Measurements from ENCODE around the gene TLR5.

The TLR5 gene

GRCh38 chr1:223102797-223103533, 40.1 kb downstream of the TLR5 start:
- no peak overlapping the region for H3K27ac ChIP-seq (ENCODE audit: low read length)

DNA sequence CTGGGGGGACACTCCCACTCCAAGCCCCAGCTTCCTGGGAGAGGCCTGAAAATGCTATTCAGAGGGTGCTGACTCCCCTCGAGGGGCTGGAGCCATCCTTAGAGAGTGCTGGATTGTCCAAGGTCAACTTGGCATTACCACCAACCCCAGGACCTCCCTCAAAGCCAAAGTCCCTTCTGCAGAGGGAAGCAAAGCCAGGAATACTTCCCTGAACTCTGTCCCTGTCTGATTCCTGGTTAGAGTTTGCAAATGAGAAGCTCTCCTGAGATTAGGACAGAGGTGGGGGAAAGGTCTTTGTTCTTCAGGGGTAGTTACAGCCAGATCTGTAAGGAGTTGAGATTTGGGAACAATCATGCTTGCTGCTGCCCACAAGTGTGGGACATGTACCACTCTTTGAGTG, 45.3 kb downstream of the TLR5 start:
- Histone ChIP-seq H3K27me3 (ENCODE audit: control insufficient read depth, insufficient read depth, low read length) (no peaks in the 10 kb centered on the region), H3K9me3 (ENCODE audit: control insufficient read depth, low read depth, low read length) (peaks cover 4% of the 10 kb centered on the region), H3K9ac (ENCODE audit: low read length) (no peak overlapping the region), H3K4me3 (ENCODE audit: low read length) (no peak overlapping the region), H3K4me1 (ENCODE audit: control insufficient read depth, low read depth, low read length) (no peaks in the 10 kb centered on the region), H3K36me3 (ENCODE audit: control insufficient read depth, low read depth, low read length) (no peaks in the 10 kb centered on the region), H3K27ac (ENCODE audit: low read length) (no peak overlapping the region)

More at GRCh38 chr1:223102797-223103533, 40.1 kb downstream of the TLR5 start:
- Histone ChIP-seq H3K9ac (ENCODE audit: low read length) (no peak overlapping the region), H3K4me1 (ENCODE audit: control insufficient read depth, low read depth, low read length) (no peaks in the 10 kb centered on the region), H3K9me3 (ENCODE audit: control insufficient read depth, low read depth, low read length) (peaks cover 4% of the 10 kb centered on the region), H3K4me3 (ENCODE audit: low read length) (no peak overlapping the region), H3K36me3 (ENCODE audit: control insufficient read depth, low read depth, low read length) (no peaks in the 10 kb centered on the region), H3K27me3 (ENCODE audit: control insufficient read depth, insufficient read depth, low read length) (no peaks in the 10 kb centered on the region)

DNA sequence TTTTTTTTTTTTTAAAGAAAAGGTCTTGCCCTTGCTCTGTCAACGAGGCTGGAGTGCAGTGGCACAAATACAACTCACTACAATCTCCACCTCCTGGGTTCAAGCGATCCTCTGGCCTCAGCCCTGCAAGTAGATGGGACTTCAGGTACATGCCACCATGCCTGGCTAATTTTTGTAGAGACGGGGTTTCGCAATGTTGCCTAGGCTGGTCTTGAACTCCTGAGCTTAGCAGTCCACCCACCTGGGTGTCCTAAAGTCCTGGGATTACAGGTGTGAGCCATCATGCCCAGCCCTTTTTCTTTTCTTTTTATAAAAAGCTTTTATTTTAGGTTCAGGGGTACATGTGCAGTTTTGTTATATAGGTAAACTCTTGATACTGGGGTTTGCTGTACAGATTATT, 47.2 kb downstream of the TLR5 start:
- H3K4me1 ChIP-seq (ENCODE audit: control insufficient read depth, low read depth, low read length): no peaks in the 10 kb centered on the region
- no peak overlapping the region for H3K4me3 ChIP-seq (ENCODE audit: low read length)
- no peaks in the 10 kb centered on the region for H3K27me3 ChIP-seq (ENCODE audit: control insufficient read depth, insufficient read depth, low read length)
- no peaks in the 10 kb centered on the region for H3K36me3 ChIP-seq (ENCODE audit: control insufficient read depth, low read depth, low read length)
- peaks cover 4% of the 10 kb centered on the region for H3K9me3 ChIP-seq (ENCODE audit: control insufficient read depth, low read depth, low read length)
- H3K9ac ChIP-seq (ENCODE audit: low read length): no peak overlapping the region
- H3K27ac ChIP-seq (ENCODE audit: low read length): no peak overlapping the region

DNA sequence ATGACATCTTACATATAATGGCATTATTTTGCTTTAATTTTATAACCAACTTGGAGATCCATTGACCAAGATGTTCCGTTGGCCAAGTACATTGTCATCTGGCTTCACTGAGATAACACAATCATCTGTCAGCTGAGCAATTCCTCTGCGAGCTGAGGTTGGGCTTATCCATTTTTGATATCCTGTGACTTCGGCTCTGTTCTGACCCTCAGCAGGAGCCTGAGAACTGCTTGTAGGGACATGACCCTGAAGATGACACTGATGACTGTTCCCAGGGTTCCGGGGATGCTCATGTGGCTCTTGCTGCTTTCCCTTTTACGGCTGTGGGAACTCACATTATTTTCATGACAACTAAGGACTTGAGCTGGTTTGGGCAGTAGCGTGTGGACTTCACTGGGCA, 51.2 kb downstream of the TLR5 start:
- no peak overlapping the region for H3K27ac ChIP-seq (ENCODE audit: low read length)
- no peak overlapping the region for H3K4me3 ChIP-seq (ENCODE audit: low read length)
- no peak overlapping the region for H3K9ac ChIP-seq (ENCODE audit: low read length)
- no peaks in the 10 kb centered on the region for H3K36me3 ChIP-seq (ENCODE audit: control insufficient read depth, low read depth, low read length)
- no peaks in the 10 kb centered on the region for H3K4me1 ChIP-seq (ENCODE audit: control insufficient read depth, low read depth, low read length)
- H3K9me3 ChIP-seq (ENCODE audit: control insufficient read depth, low read depth, low read length): no peaks in the 10 kb centered on the region
- no peaks in the 10 kb centered on the region for H3K27me3 ChIP-seq (ENCODE audit: control insufficient read depth, insufficient read depth, low read length)

- no peaks in the 10 kb centered on the region for H3K4me1 ChIP-seq (ENCODE audit: control insufficient read depth, low read depth, low read length)
- H3K36me3 ChIP-seq (ENCODE audit: control insufficient read depth, low read depth, low read length): no peaks in the 10 kb centered on the region
- no peak overlapping the region for H3K27ac ChIP-seq (ENCODE audit: low read length)
- H3K4me3 ChIP-seq (ENCODE audit: low read length): no peak overlapping the region
- no peaks in the 10 kb centered on the region for H3K27me3 ChIP-seq (ENCODE audit: control insufficient read depth, insufficient read depth, low read length)
- H3K9ac ChIP-seq (ENCODE audit: low read length): no peak overlapping the region
- H3K9me3 ChIP-seq (ENCODE audit: control insufficient read depth, low read depth, low read length): no peaks in the 10 kb centered on the region
Measured at GRCh38 chr1:223089250-223089649, 53.8 kb downstream of the TLR5 start.

DNA sequence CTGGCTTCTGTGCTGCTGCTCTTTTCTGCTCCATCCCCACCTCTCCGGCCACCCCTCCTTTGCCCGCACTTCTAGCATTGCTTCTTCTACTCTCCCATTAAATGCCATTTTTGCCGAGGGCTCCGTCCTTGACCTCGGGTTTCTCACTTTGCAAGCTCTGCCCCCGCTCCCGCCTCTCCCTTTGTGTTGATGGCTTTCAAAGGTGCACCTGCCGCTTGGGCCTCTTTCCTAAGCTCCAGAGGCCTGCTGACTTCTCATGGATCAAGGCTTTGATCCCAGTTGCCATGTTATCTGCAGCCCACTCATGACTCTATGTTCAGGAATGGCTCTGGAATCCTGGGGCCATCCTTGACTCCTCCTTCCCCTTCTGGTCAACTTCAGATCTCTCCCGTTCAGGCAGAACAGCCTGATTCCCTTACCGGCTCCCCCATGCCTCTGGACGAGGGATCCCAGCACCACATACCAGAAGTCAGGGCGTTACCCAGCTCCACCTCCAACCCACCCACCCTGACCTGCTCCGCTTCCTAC, 54.3 kb downstream of the TLR5 start:
- no peak overlapping the region for H3K27ac ChIP-seq (ENCODE audit: low read length)
- H3K27me3 ChIP-seq (ENCODE audit: control insufficient read depth, insufficient read depth, low read length): no peaks in the 10 kb centered on the region
- no peaks in the 10 kb centered on the region for H3K36me3 ChIP-seq (ENCODE audit: control insufficient read depth, low read depth, low read length)
- H3K9ac ChIP-seq (ENCODE audit: low read length): no peak overlapping the region
- no peaks in the 10 kb centered on the region for H3K9me3 ChIP-seq (ENCODE audit: control insufficient read depth, low read depth, low read length)
- no peak overlapping the region for H3K4me3 ChIP-seq (ENCODE audit: low read length)
- H3K4me1 ChIP-seq (ENCODE audit: control insufficient read depth, low read depth, low read length): no peaks in the 10 kb centered on the region

DNA sequence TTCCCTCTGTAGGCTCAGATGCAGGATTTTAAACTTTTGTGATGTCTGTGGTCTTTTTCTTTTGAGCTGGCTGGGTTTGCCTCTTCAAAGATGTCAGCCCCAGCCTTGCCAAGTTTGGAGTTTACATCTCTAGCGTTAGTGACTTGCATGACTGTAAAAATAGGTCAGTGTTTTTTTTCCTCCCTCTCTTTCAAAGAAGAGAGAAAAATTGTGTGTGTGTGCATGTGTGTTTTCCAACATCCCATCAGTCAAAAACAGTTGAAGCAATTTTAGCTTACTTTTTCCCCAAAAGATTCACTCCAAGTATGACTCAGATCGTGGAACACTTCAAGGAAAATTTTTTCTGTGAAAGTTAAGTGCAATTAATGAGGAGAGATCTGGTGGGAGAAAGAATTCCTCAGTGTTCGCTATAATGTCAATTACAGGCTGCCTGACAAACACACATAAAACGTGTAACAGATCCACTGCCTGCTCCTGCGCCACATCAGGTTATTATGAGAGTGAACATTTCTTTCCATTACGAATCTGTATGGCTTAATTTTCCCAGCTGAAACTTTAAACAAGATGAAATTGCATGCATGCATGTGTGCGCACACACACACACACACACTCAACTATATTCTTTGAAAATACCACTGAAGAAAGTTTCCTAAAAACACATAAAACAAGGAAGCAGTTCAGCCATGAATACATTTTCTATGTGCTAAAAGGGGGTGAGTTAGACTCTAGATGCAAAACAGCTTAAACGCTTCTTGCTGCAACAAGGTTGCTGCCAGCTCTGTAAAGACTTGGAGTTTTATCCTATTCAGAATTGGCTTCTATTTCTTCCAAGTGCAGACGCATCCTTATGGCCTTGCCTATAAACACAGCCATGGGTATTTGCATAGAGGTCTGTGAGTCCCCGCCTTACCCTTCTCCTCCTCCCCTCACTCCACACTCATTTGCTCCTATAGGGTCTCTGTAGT, 55.5 kb downstream of the TLR5 start:
- no peak overlapping the region for H3K4me3 ChIP-seq (ENCODE audit: low read length)
- no peak overlapping the region for H3K27ac ChIP-seq (ENCODE audit: low read length)
- no peaks in the 10 kb centered on the region for H3K36me3 ChIP-seq (ENCODE audit: control insufficient read depth, low read depth, low read length)
- H3K9me3 ChIP-seq (ENCODE audit: control insufficient read depth, low read depth, low read length): no peaks in the 10 kb centered on the region
- H3K9ac ChIP-seq (ENCODE audit: low read length): no peak overlapping the region
- no peaks in the 10 kb centered on the region for H3K27me3 ChIP-seq (ENCODE audit: control insufficient read depth, insufficient read depth, low read length)
- no peaks in the 10 kb centered on the region for H3K4me1 ChIP-seq (ENCODE audit: control insufficient read depth, low read depth, low read length)

DNA sequence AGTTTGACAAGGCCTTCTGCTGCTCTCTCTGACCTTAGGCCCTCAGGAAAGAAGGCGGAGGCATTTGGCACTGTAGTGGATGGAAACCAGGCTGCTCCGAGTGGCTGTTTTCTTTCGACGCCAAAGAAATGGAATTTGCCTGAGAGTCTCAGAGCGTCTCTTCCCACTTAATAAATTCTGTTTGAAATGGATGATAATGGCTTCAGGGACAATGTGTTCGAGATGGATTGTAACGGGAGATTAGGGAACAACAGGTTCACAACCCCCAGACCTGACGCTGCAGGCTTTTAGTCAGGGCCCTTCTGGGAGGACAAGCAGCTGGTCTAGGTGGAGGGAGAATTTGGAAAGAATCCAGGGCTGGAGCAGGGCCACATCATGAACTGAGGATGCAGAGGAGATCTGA, 58.6 kb downstream of the TLR5 start:
- H3K27me3 ChIP-seq (ENCODE audit: control insufficient read depth, insufficient read depth, low read length): no peaks in the 10 kb centered on the region
- H3K9ac ChIP-seq (ENCODE audit: low read length): no peak overlapping the region
- H3K36me3 ChIP-seq (ENCODE audit: control insufficient read depth, low read depth, low read length): no peaks in the 10 kb centered on the region
- no peaks in the 10 kb centered on the region for H3K4me1 ChIP-seq (ENCODE audit: control insufficient read depth, low read depth, low read length)
- H3K4me3 ChIP-seq (ENCODE audit: low read length): no peak overlapping the region
- H3K27ac ChIP-seq (ENCODE audit: low read length): no peak overlapping the region
- H3K9me3 ChIP-seq (ENCODE audit: control insufficient read depth, low read depth, low read length): no peaks in the 10 kb centered on the region

- Histone ChIP-seq H3K27ac (ENCODE audit: low read length) (no peak overlapping the region), H3K27me3 (ENCODE audit: control insufficient read depth, insufficient read depth, low read length) (no peaks in the 10 kb centered on the region), H3K9me3 (ENCODE audit: control insufficient read depth, low read depth, low read length) (no peaks in the 10 kb centered on the region), H3K4me3 (ENCODE audit: low read length) (no peak overlapping the region), H3K4me1 (ENCODE audit: control insufficient read depth, low read depth, low read length) (no peaks in the 10 kb centered on the region), H3K36me3 (ENCODE audit: control insufficient read depth, low read depth, low read length) (no peaks in the 10 kb centered on the region), H3K9ac (ENCODE audit: low read length) (no peak overlapping the region)
Measured at GRCh38 chr1:223083831-223084230, 59.2 kb downstream of the TLR5 start.

GRCh38 chr1:223082914-223083313, 60.1 kb downstream of the TLR5 start:
- Histone ChIP-seq H3K36me3 (ENCODE audit: control insufficient read depth, low read depth, low read length) (no peaks in the 10 kb centered on the region), H3K9me3 (ENCODE audit: control insufficient read depth, low read depth, low read length) (no peaks in the 10 kb centered on the region), H3K4me1 (ENCODE audit: control insufficient read depth, low read depth, low read length) (no peaks in the 10 kb centered on the region), H3K27ac (ENCODE audit: low read length) (no peak overlapping the region), H3K9ac (ENCODE audit: low read length) (no peak overlapping the region), H3K4me3 (ENCODE audit: low read length) (no peak overlapping the region), H3K27me3 (ENCODE audit: control insufficient read depth, insufficient read depth, low read length) (no peaks in the 10 kb centered on the region)

DNA sequence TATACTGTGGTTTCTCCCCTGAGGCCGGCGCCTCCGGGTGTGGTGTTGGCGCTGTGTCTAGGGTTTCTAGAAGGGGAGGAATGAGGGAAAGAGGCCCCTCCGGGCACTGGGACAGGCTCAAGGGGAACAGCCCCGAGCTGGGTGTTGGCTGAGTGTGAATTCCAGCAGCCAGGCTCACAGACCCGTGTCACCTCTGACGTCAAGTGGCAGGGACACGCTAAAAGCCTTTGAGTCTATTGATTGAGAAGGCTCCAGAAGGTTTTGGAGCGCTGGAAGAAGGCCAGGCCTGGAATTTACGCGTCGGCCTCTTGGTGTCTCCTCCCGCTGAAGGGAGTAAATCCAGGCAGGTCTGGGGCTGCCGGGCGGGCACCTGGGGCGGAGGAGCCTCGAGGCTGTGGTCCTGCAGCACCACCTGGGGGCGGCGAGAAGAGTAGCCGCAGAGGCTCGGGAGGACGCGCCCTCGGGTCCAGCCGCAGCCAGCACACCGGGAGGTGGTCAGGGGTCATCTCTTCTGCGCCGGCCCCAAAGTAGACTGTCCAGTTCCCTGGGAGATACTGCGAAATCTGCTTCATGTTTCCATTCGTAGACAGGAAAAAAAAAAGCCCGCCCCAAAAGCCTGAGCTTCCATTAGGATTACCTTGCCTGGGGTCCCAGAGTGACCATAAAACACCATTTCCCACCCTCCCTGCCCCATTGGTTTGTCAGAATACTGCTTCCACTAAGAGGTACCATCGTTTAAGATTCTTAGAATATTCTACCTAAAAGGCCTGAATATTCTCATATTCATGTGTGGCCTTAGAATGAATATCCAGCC, 61.7 kb downstream of the TLR5 start:
- H3K36me3 ChIP-seq (ENCODE audit: control insufficient read depth, low read depth, low read length): no peaks in the 10 kb centered on the region
- no peaks in the 10 kb centered on the region for H3K27me3 ChIP-seq (ENCODE audit: control insufficient read depth, insufficient read depth, low read length)
- H3K9me3 ChIP-seq (ENCODE audit: control insufficient read depth, low read depth, low read length): no peaks in the 10 kb centered on the region
- H3K9ac ChIP-seq (ENCODE audit: low read length): no peak overlapping the region
- H3K4me3 ChIP-seq (ENCODE audit: low read length): no peak overlapping the region
- H3K4me1 ChIP-seq (ENCODE audit: control insufficient read depth, low read depth, low read length): no peaks in the 10 kb centered on the region
- H3K27ac ChIP-seq (ENCODE audit: low read length): no peak overlapping the region
